Stimulated activated CD4-positive, alpha-beta T cell treated with anti-CD3 and anti-CD28 coated beads, Interleukin-1b, Interleukin-23, amount 100 ng/mL, for 1 hour (primary cell): ENCODE results near the gene APOL4.
"Not testable (repeated sequence)": the region's sequence is repeated elsewhere in the genome, so short reads cannot be mapped to it uniquely, and the experiment has no call there.

ENCODE experiments used
- DNase-seq, 2 donors: peaks; one replicate each; pipeline ENCODE4 v3.0.0-alpha.2; 2020; ENCODE audit warnings: low read depth in 2 of 2

The APOL4 gene

DNA sequence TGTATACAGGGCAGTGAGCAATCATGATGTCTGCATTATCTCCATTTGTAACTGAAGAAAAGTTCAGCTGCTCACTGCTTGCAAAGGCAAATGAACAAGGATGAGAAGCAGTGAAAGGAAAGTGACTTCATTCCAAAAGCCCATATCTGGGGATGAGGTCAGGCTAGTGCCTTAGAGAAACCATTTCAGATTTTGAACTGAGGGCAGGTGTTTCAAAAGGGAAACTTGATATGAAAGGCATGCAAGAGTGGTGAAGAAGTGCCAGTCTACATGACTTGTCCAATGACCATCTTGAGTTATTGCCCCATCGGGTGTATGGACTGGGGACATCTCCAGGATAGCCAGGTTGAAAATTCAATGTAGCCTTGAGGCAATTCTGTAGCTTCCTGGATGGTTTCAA, 7.3 kb upstream of the APOL4 start:
- no peak for DNase-seq

DNA sequence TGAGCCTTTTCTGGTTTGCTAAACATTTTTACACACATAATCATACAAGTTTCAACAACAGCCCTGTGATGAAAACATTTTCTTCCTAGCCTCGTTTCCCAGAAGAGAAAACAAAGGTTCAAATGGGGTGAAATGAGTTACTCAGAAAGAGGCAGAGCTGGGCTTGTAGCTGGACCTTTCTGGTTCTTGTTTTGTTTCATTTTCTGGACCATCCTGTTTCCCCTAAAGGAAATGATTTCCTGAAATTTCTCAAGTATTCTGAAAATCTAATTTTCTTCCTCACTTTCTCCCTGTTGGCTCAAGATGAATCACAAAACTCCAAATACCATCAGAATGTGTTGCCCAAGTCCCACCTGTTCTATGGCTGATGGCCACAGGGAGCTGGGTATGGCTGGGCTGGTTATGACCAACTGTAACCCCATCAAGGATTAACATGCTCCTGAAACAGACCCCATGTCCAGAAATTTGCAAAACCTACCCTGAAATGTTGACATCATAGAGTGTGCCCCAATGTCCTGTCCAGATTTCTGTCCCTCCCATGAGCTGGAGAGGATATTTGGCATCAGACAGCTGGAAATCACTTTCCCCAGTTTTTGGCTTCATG, 6.7 kb upstream of the APOL4 start:
- no peak for DNase-seq

DNA sequence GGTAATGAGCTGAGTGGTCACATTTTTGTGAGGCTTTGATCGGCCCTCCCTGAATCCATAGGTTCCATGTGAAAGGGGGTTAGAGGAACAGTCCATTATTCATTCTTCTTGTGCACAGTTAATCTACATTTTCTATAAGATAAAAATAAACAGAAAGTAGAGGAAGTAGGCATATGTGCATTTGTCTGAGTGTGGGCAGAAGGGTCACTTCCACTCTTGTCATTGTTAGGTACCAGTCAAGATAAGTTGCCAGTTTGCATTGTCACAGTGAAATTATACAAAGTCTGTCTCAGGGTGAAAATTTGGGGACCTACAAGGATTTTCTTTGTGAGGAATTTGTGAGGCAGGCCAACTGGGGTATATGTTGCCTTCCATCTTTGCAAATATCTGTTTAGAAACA, 4.6 kb upstream of the APOL4 start:
- DNase-seq: no peak

DNA sequence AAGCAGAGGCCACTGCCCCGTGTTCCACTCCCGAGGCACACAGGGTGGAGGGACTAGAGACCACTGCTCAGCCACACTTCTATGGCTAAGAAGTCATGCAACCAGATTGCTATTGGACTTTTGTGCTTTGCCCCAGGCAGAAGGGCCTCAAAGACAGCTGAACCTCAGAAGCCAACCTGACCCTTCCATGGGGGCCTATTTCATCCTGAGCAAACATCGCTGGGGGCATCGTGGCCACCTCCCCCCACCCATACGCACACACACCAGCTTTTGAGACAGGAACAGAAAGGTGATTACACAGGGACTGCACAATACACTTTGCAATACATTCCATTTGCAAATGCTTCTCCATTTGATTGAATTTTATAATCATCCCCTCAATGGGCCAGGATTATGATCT, 4.0 kb upstream of the APOL4 start:
- DNase-seq: not testable (repeated sequence)

DNA sequence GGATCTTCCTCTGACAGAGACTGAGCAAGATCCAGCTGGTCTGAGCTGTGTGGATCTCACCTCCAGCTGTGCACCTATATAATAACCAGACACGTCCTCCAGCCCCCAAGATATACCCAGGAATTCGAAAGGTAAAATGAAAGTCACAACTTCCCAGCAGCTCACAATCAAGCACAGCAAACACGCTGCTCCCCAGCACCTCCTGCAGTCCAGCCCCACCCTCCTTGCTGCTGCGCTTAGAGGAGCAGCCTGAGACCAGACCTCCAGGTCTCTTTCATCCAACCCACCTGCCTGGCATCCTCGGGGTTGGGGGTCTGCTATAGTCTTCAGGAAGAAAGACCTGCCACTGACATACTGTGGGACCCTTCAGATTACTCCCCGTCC, 3.0 kb upstream of the APOL4 start:
- no peak for DNase-seq

DNA sequence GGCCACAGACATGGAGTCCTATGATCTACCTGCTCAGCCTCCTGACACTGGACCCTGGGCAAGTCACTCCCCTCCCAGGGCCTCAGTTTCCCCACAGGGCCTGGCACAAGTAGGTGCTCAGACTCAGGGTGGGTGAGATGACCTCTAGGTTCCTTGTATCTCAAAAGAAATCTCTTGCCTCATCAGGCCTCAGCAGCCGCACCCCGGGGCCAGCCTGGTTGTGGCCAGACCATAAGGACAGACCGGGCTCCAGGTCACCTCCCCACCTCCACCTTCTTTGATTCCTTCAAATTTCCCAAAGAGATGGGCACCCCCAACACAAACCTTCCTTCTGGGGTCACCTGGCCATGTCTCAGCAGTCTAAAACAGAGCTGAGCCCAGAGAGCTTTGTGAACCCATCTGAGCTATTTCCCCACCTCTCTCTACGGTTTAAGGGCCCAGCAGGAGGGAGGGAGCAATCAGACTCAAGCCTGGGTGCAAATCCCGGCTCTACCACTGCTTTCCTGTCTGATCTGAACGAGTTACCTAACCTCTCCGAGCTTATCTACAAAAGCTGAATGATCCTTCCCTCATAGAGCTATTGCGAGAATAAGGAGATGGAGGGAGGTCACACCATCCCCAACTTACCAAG, 2.5 kb upstream of the APOL4 start:
- no peak for DNase-seq

DNA sequence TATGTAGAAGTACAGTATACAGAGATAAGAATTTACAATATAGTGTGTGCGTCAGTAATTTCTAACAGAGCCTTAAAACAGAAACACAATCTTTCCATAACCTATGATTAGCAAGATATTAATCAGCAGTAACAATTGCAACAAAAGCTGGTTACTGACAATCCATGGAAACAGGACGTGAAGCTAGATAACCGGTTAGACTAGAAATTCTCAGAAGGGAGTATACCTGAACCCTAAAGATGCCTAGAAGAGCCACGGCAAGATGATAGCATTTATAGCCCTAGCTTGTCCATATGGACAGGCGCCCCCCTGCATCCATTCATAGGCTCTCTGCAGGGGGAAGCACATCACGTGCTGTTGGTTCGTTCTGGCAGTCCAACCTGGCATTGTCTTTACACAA, 1.8 kb upstream of the APOL4 start:
- DNase-seq: not testable (repeated sequence)

DNA sequence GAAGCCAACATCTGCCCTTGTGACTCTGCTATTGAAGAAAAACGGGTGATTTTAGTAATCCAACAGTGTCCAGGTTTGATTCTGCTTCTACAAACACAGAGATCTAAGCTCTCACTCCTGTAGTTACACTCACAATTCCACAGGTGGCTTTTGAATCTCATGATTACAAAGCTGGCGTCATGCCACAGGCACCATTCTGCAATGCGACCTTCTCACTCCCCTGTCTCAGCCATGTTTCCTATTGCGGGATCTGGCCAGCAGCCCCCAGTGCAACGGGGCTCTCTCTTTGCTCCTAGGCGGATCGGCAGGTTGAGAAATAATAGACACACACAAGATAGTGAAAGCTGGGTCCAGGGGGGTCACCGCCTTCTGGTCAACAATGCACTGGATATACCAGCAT, 1.3 kb upstream of the APOL4 start:
- not testable (repeated sequence) for DNase-seq

DNA sequence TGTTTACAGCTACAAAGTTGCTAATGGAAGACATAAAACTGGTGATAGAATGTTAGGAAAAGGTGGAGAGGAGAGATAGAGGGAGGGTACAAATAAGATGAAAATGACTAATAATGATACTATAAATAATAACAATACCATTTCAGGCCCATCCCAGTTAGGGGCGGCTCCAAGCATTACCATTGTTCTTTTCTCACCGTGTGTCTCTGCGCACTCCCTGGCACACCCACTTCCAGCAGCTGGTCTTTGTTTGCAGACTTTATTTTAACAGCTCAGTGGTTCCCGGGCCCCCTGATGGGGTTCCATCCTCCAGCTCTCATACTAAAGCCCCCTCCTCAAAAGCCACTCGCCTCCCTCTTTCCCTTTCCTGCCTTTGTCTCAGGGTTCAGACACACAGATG, 584 bp downstream of the APOL4 start:
- DNase-seq: not testable (repeated sequence)

DNA sequence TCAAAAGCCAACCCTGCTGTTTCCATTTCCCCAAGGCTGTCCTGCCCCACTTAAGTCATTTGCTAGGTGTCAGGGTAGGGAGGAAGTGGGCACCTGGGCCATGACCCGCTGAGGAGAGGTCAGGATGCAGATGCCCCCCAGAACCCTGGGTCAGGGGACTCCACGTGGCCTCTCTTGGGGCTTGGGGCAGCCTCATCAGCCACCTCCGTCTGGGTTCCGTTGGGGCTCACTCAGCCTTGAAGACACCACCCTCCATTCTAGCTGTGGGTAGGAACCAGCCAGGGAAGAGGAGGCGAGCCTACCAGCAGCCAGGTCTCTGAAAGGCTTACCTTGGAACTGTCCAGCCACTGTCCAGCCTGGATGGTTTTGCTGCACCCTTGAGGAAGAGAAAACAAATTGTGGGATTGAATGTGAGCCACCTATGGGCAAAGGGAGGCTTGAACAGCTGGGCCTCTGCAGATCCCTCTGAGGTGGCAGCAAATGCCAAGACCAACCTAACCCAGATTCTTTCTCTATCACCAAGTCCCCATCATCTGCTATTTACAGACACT, 2.5 kb downstream of the APOL4 start:
- DNase-seq: no peak

DNA sequence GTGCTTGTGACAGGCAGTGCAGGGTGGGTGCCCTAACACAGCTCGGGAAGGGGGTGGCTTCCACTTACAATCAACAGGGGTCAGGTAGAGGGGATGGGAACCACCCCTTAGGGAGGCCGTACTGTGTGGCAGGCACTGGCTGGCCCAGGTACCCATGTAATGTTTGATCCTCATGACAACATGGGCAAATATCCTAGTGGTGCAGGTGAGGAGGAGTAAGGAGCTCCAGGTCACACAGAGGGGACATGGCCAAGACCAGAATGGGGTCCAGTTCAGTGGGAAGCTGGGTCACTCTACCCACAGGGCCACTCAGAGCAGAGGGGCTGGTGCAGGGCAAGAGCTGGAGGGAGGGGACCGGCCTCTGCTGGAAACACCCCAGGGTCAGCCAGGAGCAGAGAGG, 3.1 kb downstream of the APOL4 start:
- DNase-seq: no peak

DNA sequence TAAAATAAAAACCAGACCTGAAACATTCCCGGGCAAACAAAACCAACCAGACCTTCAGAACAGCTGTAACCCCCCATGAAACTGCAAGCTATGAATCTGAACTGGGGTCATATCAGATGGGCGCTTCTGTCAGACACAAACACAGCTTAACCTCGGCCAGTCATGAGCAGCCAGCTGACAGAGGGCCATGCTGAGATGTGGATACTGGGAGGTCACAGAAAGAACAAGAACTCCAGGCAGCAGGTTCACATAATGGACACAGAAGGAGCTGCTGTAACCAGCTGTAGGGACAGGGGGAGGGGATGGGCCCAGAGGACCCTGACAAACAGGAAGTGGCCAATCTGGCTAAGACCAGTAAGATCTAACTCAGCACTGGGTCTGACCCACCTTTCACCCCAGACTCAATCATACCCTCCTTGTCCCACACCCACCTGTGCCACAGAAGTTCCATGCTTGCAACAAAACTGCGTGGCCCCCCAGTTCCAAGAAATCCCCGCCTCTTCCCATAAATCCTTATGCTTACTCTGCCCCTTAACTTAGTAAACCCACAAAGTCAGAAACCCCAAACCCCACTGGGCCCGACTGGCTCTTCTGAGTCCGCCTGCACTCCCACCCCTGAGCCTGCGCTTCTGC, 4.0 kb downstream of the APOL4 start:
- DNase-seq: no peak

DNA sequence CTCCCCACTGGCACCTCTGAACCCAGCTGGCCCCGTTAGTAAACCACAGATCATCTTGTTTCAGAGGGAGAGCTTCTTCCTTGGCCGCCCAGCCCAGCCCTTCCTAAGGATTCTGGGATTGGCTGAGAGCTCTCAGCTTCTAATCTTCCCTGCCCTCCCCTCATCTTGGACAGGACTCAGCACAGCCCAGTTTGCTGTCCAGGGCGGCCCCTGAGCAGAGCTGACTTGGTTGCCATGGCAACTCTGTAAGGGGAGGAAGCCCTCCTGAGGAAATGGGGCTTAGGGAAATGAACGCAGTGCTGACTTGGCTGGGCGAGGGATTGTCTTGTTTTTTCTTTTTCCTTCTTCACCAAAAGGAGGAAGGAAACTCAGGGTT, 4.6 kb downstream of the APOL4 start:
- DNase-seq: no peak

DNA sequence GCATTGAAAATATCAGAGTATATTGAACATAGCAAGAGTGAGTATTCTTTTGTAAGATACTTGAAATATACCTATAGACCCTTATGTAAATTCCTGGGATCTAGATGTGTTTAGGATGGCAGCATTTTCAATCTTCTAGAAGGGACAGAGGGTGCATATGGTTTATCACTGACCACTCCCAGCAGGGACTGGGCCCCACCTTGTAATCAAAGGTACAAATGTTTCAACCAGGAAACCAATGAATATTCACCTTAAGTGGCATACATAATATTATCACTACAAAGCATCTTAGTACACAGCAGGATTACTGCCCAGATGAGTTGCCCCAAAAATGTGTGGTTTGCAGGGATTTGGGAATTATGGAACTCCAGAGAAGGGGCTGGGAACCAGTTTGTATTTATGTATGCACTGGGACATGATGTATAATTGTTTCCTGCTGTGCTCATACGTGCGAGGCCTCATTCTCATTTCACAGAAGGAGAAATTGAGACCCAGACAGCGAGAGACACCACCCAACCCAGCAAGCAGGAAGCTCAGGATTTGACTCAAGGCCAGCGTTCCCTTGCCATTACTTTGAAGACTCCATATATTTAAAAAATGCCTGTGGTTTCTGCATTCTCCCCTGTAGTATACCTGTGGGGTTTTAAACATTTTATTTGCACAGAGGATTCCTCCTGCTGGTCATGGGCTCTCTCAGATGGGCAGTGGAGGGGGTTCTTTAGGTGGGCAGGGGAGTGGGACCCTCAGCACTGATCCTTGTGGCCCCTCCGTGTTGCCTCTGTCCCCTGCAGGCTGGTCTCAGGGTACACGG, 5.2 kb downstream of the APOL4 start:
- DNase-seq: no peak

DNA sequence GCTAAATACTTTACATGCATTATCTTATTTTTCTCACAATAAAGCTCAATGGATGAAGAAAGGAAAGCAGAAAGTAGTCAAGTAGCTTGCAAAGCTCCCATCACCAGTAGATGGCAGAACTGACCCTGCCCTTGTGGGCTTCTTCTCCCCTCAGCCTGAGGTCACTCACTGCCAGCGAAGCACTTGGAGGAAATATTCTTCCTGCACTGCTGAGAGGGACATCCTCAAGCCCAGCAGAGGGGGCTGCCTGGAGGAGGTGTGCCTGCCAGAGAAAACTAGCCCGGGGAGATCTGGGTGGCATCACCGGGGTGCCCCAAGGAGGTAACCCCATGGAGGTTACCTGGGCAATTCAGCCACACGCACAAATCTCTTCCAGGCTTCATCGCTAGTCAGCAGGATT, 6.6 kb downstream of the APOL4 start:
- no peak for DNase-seq

DNA sequence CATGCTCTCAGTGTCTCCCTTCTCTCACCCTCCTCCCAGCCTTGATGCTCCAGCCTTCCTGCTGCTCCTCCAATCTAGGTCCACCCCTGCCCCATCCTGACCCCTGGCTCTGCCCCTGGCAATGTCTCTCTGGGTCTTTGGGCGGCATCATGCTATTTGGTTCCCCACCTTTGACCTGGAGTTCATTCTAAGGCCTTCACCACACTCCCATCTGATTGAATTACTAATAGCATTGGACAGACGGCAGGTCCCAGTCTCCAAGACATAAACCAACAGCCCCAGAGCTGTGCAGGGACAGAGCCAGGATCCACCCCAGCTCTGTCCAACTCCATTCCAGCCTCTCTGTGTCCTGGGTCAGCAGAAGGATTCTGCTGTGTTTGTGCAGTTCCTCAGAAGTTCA, 7.2 kb downstream of the APOL4 start:
- DNase-seq: no peak

DNA sequence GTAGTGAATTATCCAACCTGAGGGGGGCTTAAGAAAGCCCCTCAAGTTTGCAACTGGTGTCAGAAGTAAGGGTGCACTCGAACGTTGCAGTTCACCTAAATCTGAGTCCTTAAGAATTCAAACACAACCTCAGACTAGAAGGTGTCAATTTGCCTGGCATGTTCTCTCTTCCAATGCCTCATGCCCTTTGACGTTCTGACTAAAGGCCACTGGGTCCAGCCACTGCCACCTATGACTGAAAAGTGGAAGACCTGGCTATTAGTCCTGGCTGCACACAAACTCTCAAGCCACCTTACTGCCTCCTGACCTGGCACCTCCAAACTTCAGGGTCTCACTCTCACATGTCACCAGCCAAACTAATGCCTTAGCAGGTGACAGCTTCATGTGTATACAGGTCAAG, 8.0 kb downstream of the APOL4 start:
- no peak for DNase-seq

DNA sequence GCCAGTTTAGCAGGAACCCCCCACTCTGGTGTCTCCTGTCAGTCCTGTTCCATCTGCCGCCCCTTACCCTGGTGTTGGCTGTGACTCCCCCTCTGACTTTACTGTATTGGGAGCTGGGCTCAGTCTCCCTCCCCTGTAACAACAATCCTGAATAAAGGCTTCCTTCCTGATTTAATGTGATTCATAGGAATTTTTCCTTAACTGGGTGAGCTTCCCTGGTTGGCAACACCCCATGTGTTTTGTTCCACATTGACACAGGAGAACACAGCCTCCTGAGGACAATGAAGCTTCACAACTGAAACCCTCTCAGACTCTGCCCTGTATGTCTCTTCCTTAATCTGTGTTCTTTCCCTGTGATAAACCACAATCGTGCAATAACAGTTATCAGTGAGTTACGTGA, 8.4 kb downstream of the APOL4 start:
- DNase-seq: no peak

DNA sequence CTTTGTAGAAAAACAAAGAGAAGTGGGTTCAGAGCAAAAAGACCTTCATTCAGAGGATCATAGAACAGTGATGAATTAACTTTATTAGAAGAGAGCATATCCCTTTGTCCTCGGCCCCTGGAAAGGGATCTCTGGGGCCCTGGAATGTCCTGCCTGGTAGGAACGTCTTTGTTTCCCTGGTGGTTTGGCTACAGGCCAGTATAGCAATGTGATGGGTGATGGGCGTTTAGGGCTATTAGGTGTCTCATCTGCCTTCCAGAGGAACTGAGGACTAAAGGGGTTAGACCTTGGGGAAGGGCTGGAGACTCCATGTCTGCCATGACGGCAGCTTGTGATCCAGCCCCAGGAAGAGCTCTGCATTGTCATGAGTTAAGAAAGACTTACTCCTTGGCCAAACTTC, 9.1 kb downstream of the APOL4 start:
- no peak for DNase-seq

DNA sequence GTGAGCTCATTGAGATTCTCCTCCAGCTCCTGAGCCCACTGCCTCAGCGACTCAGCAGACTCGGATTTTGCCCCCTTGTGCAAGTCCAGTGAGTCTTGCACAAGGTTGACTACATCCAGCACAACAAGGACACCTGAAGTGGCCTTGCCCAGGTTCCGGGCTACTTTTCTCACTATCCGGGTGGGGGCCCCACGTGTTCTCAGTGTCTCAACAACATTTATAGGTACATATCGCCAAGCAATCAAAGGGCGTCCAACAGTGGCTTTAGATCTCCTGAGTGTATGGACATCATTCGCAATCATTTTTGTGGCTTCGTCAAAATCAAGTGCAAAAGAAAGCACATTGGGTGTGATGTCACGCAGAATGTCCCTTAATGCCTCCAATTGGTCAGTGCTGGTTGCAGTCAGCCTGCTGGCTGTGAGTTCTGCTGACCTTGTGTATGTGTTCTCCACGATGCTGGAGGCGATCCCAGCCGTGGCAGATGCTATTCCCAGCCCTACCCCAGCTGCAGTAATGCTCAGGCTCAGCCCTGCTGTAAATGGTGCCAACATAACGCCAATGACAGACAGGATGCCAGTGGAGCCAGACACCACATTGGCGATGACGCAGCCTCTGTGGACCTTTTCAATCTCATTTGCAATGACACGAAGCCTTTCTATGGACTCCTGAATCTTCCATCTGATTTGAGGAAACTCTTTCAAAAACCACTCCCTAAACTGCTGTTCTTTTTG, 10.3 kb downstream of the APOL4 start:
- no peak for DNase-seq

DNA sequence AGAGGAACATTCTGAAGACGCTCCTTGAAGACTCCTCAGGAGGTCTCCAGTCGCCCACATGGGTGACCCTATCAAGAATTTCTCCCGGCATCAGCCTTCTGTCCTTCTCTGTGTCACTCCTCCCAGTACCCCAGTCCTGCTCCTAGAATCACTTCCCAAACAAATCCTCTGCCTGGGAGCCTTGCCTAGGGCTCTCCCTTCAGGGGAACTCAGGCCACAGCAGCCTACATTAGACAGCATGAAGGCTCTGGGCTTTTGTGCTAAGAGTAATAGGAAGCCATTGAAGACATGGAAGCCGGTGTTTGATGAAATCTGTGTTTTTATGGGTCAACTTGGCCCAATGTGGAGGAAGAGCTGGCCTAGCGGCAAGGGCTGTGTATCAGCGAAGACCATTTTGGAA, 13.7 kb downstream of the APOL4 start:
- DNase-seq: not testable (repeated sequence)
